IPS-11a (cell line): Measurements from ENCODE around the gene CASTOR1.
"Not testable (repeated sequence)": the region's sequence is repeated elsewhere in the genome, so short reads cannot be mapped to it uniquely, and the experiment has no call there.

ENCODE experiments used
- H3K4me3 ChIP-seq: one replicate; pipeline ENCODE4 v1.5.1; 2013; ENCODE audit warnings: low read depth, low read length, control low read depth

CASTOR1 gene

GRCh38 chr22:30289141-30289979, at the start of gene CASTOR1:
Gene CASTOR1, minus strand, starts transcription at chr22:30289505. Its CDS starts 8 bp downstream, at chr22:30289497.
- H3K4me3 ChIP-seq, result peak within 1 kb of the TSS; percentile 67

GRCh38 chr22:30338802-30339201, 49.5 kb upstream of the CASTOR1 start:
- H3K4me3 ChIP-seq, result no peak overlapping the region

GRCh38 chr22:30338341-30338740, 49.0 kb upstream of the CASTOR1 start:
- not testable (repeated sequence) for H3K4me3 ChIP-seq

GRCh38 chr22:30337461-30337778, 48.1 kb upstream of the CASTOR1 start:
- H3K4me3 ChIP-seq, result no peak overlapping the region

- H3K4me3 ChIP-seq, result no peak overlapping the region
These were observed 47.6 kb upstream of the CASTOR1 start for GRCh38 chr22:30336752-30337460.

GRCh38 chr22:30335236-30335635, 45.9 kb upstream of the CASTOR1 start:
- H3K4me3 ChIP-seq, result no peak overlapping the region

- H3K4me3 ChIP-seq, result no peak overlapping the region
These were observed 45.3 kb upstream of the CASTOR1 start for GRCh38 chr22:30334646-30335045.

- H3K4me3 ChIP-seq, result no peak overlapping the region
These were observed 44.4 kb upstream of the CASTOR1 start for GRCh38 chr22:30333707-30334087.

- H3K4me3 ChIP-seq, result no peak overlapping the region
These were observed 43.8 kb upstream of the CASTOR1 start for GRCh38 chr22:30332994-30333706.

GRCh38 chr22:30332551-30332950, 43.2 kb upstream of the CASTOR1 start:
- H3K4me3 ChIP-seq, result no peak overlapping the region

GRCh38 chr22:30328466-30329049, 39.3 kb upstream of the CASTOR1 start:
- H3K4me3 ChIP-seq, result no peak overlapping the region

- no peak overlapping the region for H3K4me3 ChIP-seq
These were observed 38.6 kb upstream of the CASTOR1 start for GRCh38 chr22:30327864-30328345.

- H3K4me3 ChIP-seq, result peak within 1 kb of the TSS; percentile 63
These were observed 37.5 kb upstream of the CASTOR1 start, which contains the start of gene TBC1D10A for GRCh38 chr22:30326706-30327362. Gene TBC1D10A, minus strand, starts transcription at chr22:30326941. Its CDS starts 60 bp downstream, at chr22:30326881.

- peak overlapping the region; percentile 63 for H3K4me3 ChIP-seq
These were observed 37.0 kb upstream of the CASTOR1 start for GRCh38 chr22:30326255-30326705.

GRCh38 chr22:30325724-30326254, 36.5 kb upstream of the CASTOR1 start:
- peak overlapping the region; percentile 41 for H3K4me3 ChIP-seq

GRCh38 chr22:30325065-30325720, 35.9 kb upstream of the CASTOR1 start:
- no peak overlapping the region for H3K4me3 ChIP-seq

- no peak overlapping the region for H3K4me3 ChIP-seq
These were observed 34.9 kb upstream of the CASTOR1 start for GRCh38 chr22:30324014-30324730.

- H3K4me3 ChIP-seq, result no peak overlapping the region
These were observed 33.9 kb upstream of the CASTOR1 start for GRCh38 chr22:30323246-30323645.

- no peak overlapping the region for H3K4me3 ChIP-seq
These were observed 32.2 kb upstream of the CASTOR1 start for GRCh38 chr22:30321461-30321860.
